Lower leg skin (tissue), 4 donors: ENCODE data around the gene LAMB4. TPM values are rescaled to one million over a fixed set of nuclear protein-coding genes. Genes with fewer than 3 reads are reported as not detected.
"Not testable (repeated sequence)": the region's sequence is repeated elsewhere in the genome, so short reads cannot be mapped to it uniquely, and the experiment has no call there.

Experiments used
- DNase-seq, 2 donors: peaks; one replicate each; pipeline ENCODE4 v3.0.0-alpha.2; 2019; ENCODE audit warnings: low spot score in 2 of 2
- H3K4me3 ChIP-seq: fragments of 200-600 bp; sonication (generic); 2 replicates; pipeline ENCODE4 v1.5.1; 2017; ENCODE audit warnings: mild to moderate bottlenecking, low read depth; ENCODE audit not compliant: poor library complexity, severe bottlenecking
- CTCF ChIP-seq, 3 donors: fragments of 450-650 bp; IDR thresholded peaks; one replicate each; pipeline ENCODE4 v1.5.1; 2016; ENCODE audit warnings: antibody characterized with exemption in 3 of 3, mild to moderate bottlenecking in 3 of 3, moderate library complexity in 2 of 3
- POLR2A ChIP-seq, 2 donors: fragments of 450-650 bp; IDR thresholded peaks; one replicate each; pipeline ENCODE4 v1.6.1; 2016 to 2017; ENCODE audit warnings: antibody characterized with exemption in 2 of 2, mild to moderate bottlenecking in 1 of 2, moderate library complexity in 1 of 2
- WGBS, 2 donors: methylation state at CpG; one replicate each; pipeline ENCODE4 v1.1.5; 2018; 5-methylcytosine and 5-hydroxymethylcytosine counted together
- intact Hi-C: fragments of 100-400 bp; cut with DNase I; formaldehyde crosslinking; loops from one replicate; pipeline ENCODE4 v1.15.0; 2023; ENCODE audit warnings: low total_unique reads
- total RNA-seq, 4 donors: library from RNA; depleted of rRNA; stranded (reverse); fragments of >200 nt; gene quantifications; one replicate each; pipeline ENCODE4 v1.1.0, GENCODE V29; 2016

The LAMB4 gene
- total RNA-seq, 4 donors from 2014 or later, result 125 to 306 (median 156) TPM

GRCh38 chr7:108037741-108038140 is 92.4 kb downstream of the LAMB4 start:
- TF ChIP-seq POLR2A (IDR thresholded peaks at IDR 0.05), result no peak
- no peak for TF ChIP-seq CTCF (IDR thresholded peaks at IDR 0.05)
- intact Hi-C loops, result no loop called here
- no peak for DNase-seq
- H3K4me3 ChIP-seq, result no peak overlapping the region
- 80 to 81% methylated on average over 1 of the region's 1 CpG for WGBS, 2 donors

- no peak overlapping the region for H3K4me3 ChIP-seq
- 87 to 88% methylated on average over 3 of the region's 3 CpGs for WGBS, 2 donors
- intact Hi-C loops, result no loop called here
- TF ChIP-seq POLR2A (IDR thresholded peaks at IDR 0.05) (no peak), CTCF (IDR thresholded peaks at IDR 0.05) (no peak)
- no peak for DNase-seq
Measured at GRCh38 chr7:108037140-108037539, 93.0 kb downstream of the LAMB4 start.

GRCh38 chr7:108034586-108034985 is 95.6 kb downstream of the LAMB4 start:
- WGBS, 2 donors, result 79 to 85% methylated on average over 2 of the region's 2 CpGs
- intact Hi-C loops, result no loop called here
- TF ChIP-seq CTCF (IDR thresholded peaks at IDR 0.05) (no peak), POLR2A (IDR thresholded peaks at IDR 0.05) (no peak)
- H3K4me3 ChIP-seq, result no peak overlapping the region
- DNase-seq, result no peak

- intact Hi-C loops, result no loop called here
- H3K4me3 ChIP-seq, result no peak overlapping the region
- WGBS, 2 donors, result 72 to 74% methylated on average over 5 of the region's 5 CpGs
Measured at GRCh38 chr7:108033776-108034497, 96.2 kb downstream of the LAMB4 start.

GRCh38 chr7:108033309-108033708 is 96.9 kb downstream of the LAMB4 start:
- WGBS, 2 donors, result 88 to 89% methylated on average over 8 of the region's 8 CpGs
- intact Hi-C loops, H3K4me3 ChIP-seq, DNase-seq: not testable (repeated sequence)

More at GRCh38 chr7:108033776-108034497, 96.2 kb downstream of the LAMB4 start:
- no peak for TF ChIP-seq CTCF (IDR thresholded peaks at IDR 0.05)
- TF ChIP-seq POLR2A (IDR thresholded peaks at IDR 0.05), result no peak
- DNase-seq, result no peak

- no peak for DNase-seq
- intact Hi-C loops, result no loop called here
- WGBS, 2 donors, result 94 to 95% methylated on average over 3 of the region's 3 CpGs
Measured at GRCh38 chr7:108030516-108030915, 99.6 kb downstream of the LAMB4 start.

More at GRCh38 chr7:108030516-108030915, 99.6 kb downstream of the LAMB4 start:
- TF ChIP-seq POLR2A (IDR thresholded peaks at IDR 0.05), result no peak
- TF ChIP-seq CTCF (IDR thresholded peaks at IDR 0.05), result no peak
- H3K4me3 ChIP-seq, result no peak overlapping the region
